H1 (cell line): ENCODE results near the gene EVI2B. TPM values are rescaled to one million over a fixed set of nuclear protein-coding genes. Genes with fewer than 3 reads are reported as not detected.

Source experiments
- CTCF ChIA-PET: fragments of 300-600 bp; sonication (Branson Sonifier 250); formaldehyde crosslinking; loops from one replicate; lab custom pipeline; 2021; ENCODE audit not compliant: partially characterized antibody; lab: Charles Lee
- POLR2A ChIA-PET: fragments of 300-600 bp; sonication (Branson Sonifier 250); formaldehyde crosslinking; loops from one replicate; lab custom pipeline; 2021; ENCODE audit warnings: inconsistent platforms; ENCODE audit not compliant: partially characterized antibody; lab: Charles Lee
- DNase-seq, 2 experiments: peaks; one replicate each; pipeline versions ENCODE4 v3.0.0 to v3.0.0-alpha.2; 2010 to 2022; ENCODE audit warnings: low spot score in 2 of 2, low read depth in 1 of 2, mixed read lengths in 1 of 2
- FAIRE-seq: peaks from 2 replicates; lab custom pipeline; 2011; peaks lifted over from hg19 to GRCh38; lab: Jason Lieb, UNC
- H2AFZ ChIP-seq: 2 replicates; pipeline ENCODE4 v1.8.1; 2012; ENCODE audit warnings: low read length, inconsistent platforms
- H2AK5ac ChIP-seq: 2 replicates; pipeline ENCODE4 v1.6.1; 2013; ENCODE audit warnings: low read depth, low read length
- H2BK120ac ChIP-seq: replicated peaks from 2 replicates; pipeline ENCODE3; 2013; ENCODE audit warnings: low read depth, low read length, inconsistent platforms
- H2BK12ac ChIP-seq: 2 replicates; pipeline ENCODE4 v1.6.1; 2013; ENCODE audit warnings: low read depth, low read length
- H2BK15ac ChIP-seq: 2 replicates; pipeline ENCODE4 v1.6.1; 2013; ENCODE audit warnings: low read length
- H2BK20ac ChIP-seq: 2 replicates; pipeline ENCODE4 v1.6.1; 2013; ENCODE audit warnings: low read length
- H2BK5ac ChIP-seq: 2 replicates; pipeline ENCODE4 v1.6.1; 2013; ENCODE audit warnings: low read depth, low read length
- H3K14ac ChIP-seq: 2 replicates; pipeline ENCODE4 v1.6.1; 2013; ENCODE audit warnings: inconsistent platforms; ENCODE audit not compliant: insufficient read length
- H3K18ac ChIP-seq: 2 replicates; pipeline ENCODE4 v1.6.1; 2013; ENCODE audit warnings: low read length; ENCODE audit errors: extremely low read depth
- H3K23ac ChIP-seq: 2 replicates; pipeline ENCODE4 v1.6.1; 2013; ENCODE audit warnings: inconsistent platforms; ENCODE audit not compliant: insufficient read length
- H3K23me2 ChIP-seq: 2 replicates; pipeline ENCODE4 v1.6.1; 2013; ENCODE audit warnings: low read depth, low read length
- H3K27ac ChIP-seq: 2 replicates; pipeline ENCODE4 v1.6.1; 2011; ENCODE audit warnings: low read depth, low read length, inconsistent platforms
- H3K27me3 ChIP-seq, 4 experiments: replicated peaks in 1 of 4; 1 replicate in 1 of 4; 2 replicates in 3 of 4; pipeline versions ENCODE4 v1.6.1 to v1.8.1; 2011 to 2013; ENCODE audit warnings: low read length in 3 of 4, mild to moderate bottlenecking in 3 of 4, inconsistent platforms in 2 of 4, mixed read lengths in 2 of 4, moderate library complexity in 1 of 4; ENCODE audit not compliant: control insufficient read depth in 3 of 4, insufficient read depth in 3 of 4; ENCODE audit errors: extremely low read depth in 1 of 4
- H3K36me3 ChIP-seq, 4 experiments: 2 replicates each; pipeline versions ENCODE4 v1.6.1 to v1.8.1; 2011 to 2013; ENCODE audit warnings: mild to moderate bottlenecking in 4 of 4, low read length in 3 of 4, moderate library complexity in 2 of 4, control low read depth in 1 of 4, inconsistent platforms in 1 of 4; ENCODE audit not compliant: insufficient read depth in 4 of 4, control insufficient read depth in 2 of 4
- H3K4ac ChIP-seq: replicated peaks from 2 replicates; pipeline ENCODE3; 2013; ENCODE audit warnings: low read length, low read depth, mixed read lengths, inconsistent platforms; ENCODE audit not compliant: insufficient read length
- H3K4me1 ChIP-seq, 4 experiments: replicated peaks in 1 of 4; 1 replicate in 1 of 4; 2 replicates in 3 of 4; pipeline versions ENCODE4 v1.6.1 to v1.8.1; 2011 to 2013; ENCODE audit warnings: low read length in 3 of 4, inconsistent platforms in 2 of 4, mixed read lengths in 1 of 4; ENCODE audit not compliant: insufficient read depth in 4 of 4, control insufficient read depth in 3 of 4
- H3K4me2 ChIP-seq, 2 experiments: 2 replicates each; pipeline versions ENCODE4 v1.6.1 to v1.8.1; 2011 to 2013; ENCODE audit warnings: low read depth in 2 of 2, low read length in 2 of 2, control low read depth in 1 of 2, inconsistent platforms in 1 of 2, mild to moderate bottlenecking in 1 of 2; ENCODE audit not compliant: insufficient read depth in 1 of 2
- H3K4me3 ChIP-seq, 4 experiments: fragments of 200-600, 300-600 bp in 1 of 4; sonication (generic), shearing (Covaris generic), sonication (Bioruptor Twin) in 1 of 4; 2 replicates each; pipeline versions ENCODE4 v1.5.1 to v1.8.1; 2011 to 2016; ENCODE audit warnings: low read length in 4 of 4, low read depth in 3 of 4, control low read depth in 2 of 4, inconsistent platforms in 2 of 4, mild to moderate bottlenecking in 2 of 4, mixed read lengths in 1 of 4, moderate library complexity in 1 of 4; ENCODE audit not compliant: insufficient read depth in 2 of 4; ENCODE audit errors: extremely low read depth in 1 of 4
- H3K56ac ChIP-seq: replicated peaks from 2 replicates; pipeline ENCODE3; 2013; ENCODE audit warnings: low read depth, mild to moderate bottlenecking, mixed read lengths, low read length, inconsistent platforms; ENCODE audit not compliant: insufficient read length
- H3K79me1 ChIP-seq: 2 replicates; pipeline ENCODE4 v1.6.1; 2013; ENCODE audit warnings: low read depth, low read length, control low read depth
- H3K79me2 ChIP-seq, 2 experiments: 2 replicates each; pipeline versions ENCODE4 v1.6.1 to v1.8.1; 2012 to 2013; ENCODE audit warnings: low read length in 2 of 2, mild to moderate bottlenecking in 2 of 2, inconsistent platforms in 1 of 2; ENCODE audit not compliant: insufficient read depth in 2 of 2, control insufficient read depth in 1 of 2
- H3K9ac ChIP-seq, 4 experiments: replicated peaks in 1 of 4; 1 replicate in 1 of 4; 2 replicates in 3 of 4; pipeline versions ENCODE4 v1.6.1 to v1.8.1; 2011 to 2013; ENCODE audit warnings: low read depth in 3 of 4, low read length in 3 of 4, control low read depth in 2 of 4, mild to moderate bottlenecking in 2 of 4, moderate library complexity in 2 of 4, inconsistent platforms in 1 of 4; ENCODE audit errors: extremely low read depth in 1 of 4
- H3K9me3 ChIP-seq, 2 experiments: 2 replicates each; pipeline versions ENCODE4 v1.6.1 to v1.8.1; 2012 to 2013; ENCODE audit warnings: mild to moderate bottlenecking in 2 of 2, moderate library complexity in 2 of 2, control low read depth in 1 of 2, inconsistent platforms in 1 of 2, low read depth in 1 of 2, low read length in 1 of 2, mixed read lengths in 1 of 2; ENCODE audit not compliant: insufficient read depth in 2 of 2
- H4K20me1 ChIP-seq, 2 experiments: replicated peaks in 1 of 2; 2 replicates each; pipeline versions ENCODE3 to v1.8.1; 2011 to 2013; ENCODE audit warnings: inconsistent platforms in 2 of 2, low read length in 2 of 2, mild to moderate bottlenecking in 1 of 2; ENCODE audit not compliant: insufficient read depth in 2 of 2, control insufficient read depth in 1 of 2
- H4K5ac ChIP-seq: 2 replicates; pipeline ENCODE4 v1.6.1; 2013; ENCODE audit warnings: low read length, low read depth, mixed read lengths, inconsistent platforms; ENCODE audit not compliant: insufficient read length
- H4K8ac ChIP-seq: 2 replicates; pipeline ENCODE4 v1.8.0; 2013; ENCODE audit warnings: mild to moderate bottlenecking, moderate library complexity, low read length, inconsistent platforms; ENCODE audit not compliant: insufficient read depth; ENCODE audit errors: extremely low read depth
- H4K91ac ChIP-seq: replicated peaks from 2 replicates; pipeline ENCODE3; 2013; ENCODE audit warnings: low read length, mixed read lengths, inconsistent platforms; ENCODE audit not compliant: insufficient read length
- BACH1 ChIP-seq: IDR thresholded peaks from 2 replicates; pipeline ENCODE4 v1.6.1; 2012; ENCODE audit warnings: low read length, improper control_type of control experiment
- CBX5 ChIP-seq: fragments of 300-800, 300-1000 bp; sonication (generic); IDR thresholded peaks from 2 replicates; pipeline ENCODE4 v1.7.1; 2016; ENCODE audit warnings: antibody characterized with exemption, low read length, low read depth
- CHD2 ChIP-seq: IDR thresholded peaks from 2 replicates; pipeline ENCODE4 v1.6.1; 2012; ENCODE audit warnings: low read length, improper control_type of control experiment
- EP300 ChIP-seq, 2 experiments: IDR thresholded peaks; 1 replicate in 1 of 2; 2 replicates in 1 of 2; pipeline ENCODE4 v1.6.1; 2011 to 2012; ENCODE audit warnings: low read depth in 2 of 2, low read length in 2 of 2, mild to moderate bottlenecking in 2 of 2, borderline replicate concordance in 1 of 2, inconsistent platforms in 1 of 2, moderate library complexity in 1 of 2
- JUN ChIP-seq: IDR thresholded peaks from 2 replicates; pipeline ENCODE4 v1.6.1; 2011; ENCODE audit warnings: low read depth, mild to moderate bottlenecking, improper control_type of control experiment, low read length
- KDM1A ChIP-seq: fragments of 200-600, 300-600 bp; sonication (generic); IDR thresholded peaks from 2 replicates; pipeline ENCODE4 v1.7.1; 2016; ENCODE audit warnings: mild to moderate bottlenecking, low read length, borderline replicate concordance
- POU5F1 ChIP-seq: IDR thresholded peaks from 2 replicates; pipeline ENCODE4 v1.6.1; 2011; ENCODE audit warnings: low read depth, mild to moderate bottlenecking, low read length, moderate library complexity
- SIX5 ChIP-seq: IDR thresholded peaks from 2 replicates; pipeline ENCODE4 v1.6.1; 2011; ENCODE audit warnings: mild to moderate bottlenecking, low read depth, low read length
- WGBS, 2 experiments: shearing (Covaris generic) in 1 of 2; methylation state at CpG; one replicate each; pipeline versions ENCODE4 v1.1.6 to v1.1.7; 2013 to 2015; ENCODE audit warnings: low lambda C conversion rate in 2 of 2, mixed read lengths in 2 of 2, inconsistent platforms in 1 of 2, low coverage in 1 of 2, missing lambda C conversion rate in 1 of 2; ENCODE audit not compliant: insufficient replicate concordance in 2 of 2, insufficient coverage in 1 of 2, insufficient read length in 1 of 2; ENCODE audit errors: extremely low coverage in 1 of 2, missing lambda C conversion rate in 1 of 2; 5-methylcytosine and 5-hydroxymethylcytosine counted together
- polyA plus RNA-seq, 7 experiments: library from polyadenylated mRNA; depleted of rRNA in 3 of 7; stranded (reverse) in 5 of 7; unstranded in 2 of 7; fragments of >200 nt in 5 of 7; fragments of 200-250 nt in 2 of 7; gene quantifications; 1 replicate in 5 of 7; 2 replicates in 1 of 7; 4 replicates in 1 of 7; pipeline versions ENCODE4 v1.2.1 to v1.2.3, GENCODE V29; 2011 to 2013; ENCODE audit warnings: missing spikeins in 2 of 7, mixed read lengths in 2 of 7
- total RNA-seq: library from RNA; stranded (reverse); fragmentation: NEBNext Ultra II Directional; extraction: Animal tissue kit (Norgen Biotek cat#: 25700); gene quantifications from 2 replicates; pipeline ENCODE4 v1.2.1, GENCODE V29; 2021

Gene EVI2B
- total and polyA plus RNA-seq, 2 of the 8 experiments (the other 6 are each of a cell fraction or from before 2014, with no cell fraction given): not detected

DNA sequence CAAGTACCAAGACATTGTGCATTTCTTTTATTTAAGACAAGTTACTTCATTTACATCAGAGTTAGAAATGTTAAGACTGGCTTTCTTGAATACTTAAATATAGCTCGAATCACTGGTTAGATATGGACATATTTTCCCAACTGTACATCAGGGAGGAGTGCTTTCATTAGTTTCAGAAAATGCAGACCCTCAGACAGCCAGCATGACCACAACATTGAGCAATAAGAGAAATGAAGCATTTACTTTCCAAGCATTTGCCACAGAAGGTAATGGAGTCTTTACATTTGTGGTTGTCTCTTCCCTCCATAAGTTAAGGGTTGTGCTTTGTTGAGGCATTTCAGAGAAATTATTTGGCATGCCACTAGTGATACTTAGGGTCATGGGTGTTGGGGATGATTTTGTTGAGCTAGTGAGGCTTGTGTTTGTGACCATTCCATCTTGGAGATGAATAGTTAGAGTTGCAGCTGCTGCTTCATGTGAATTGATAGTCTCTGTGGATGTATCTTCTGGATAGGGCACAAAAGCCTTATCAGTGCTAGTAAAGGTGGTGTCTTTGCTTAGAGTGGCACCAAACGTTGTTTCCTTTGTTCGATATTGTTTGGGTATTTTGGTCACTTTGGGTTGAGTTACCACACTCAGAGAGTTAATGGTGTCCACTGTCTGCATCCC lies 18.9 kb downstream of the EVI2B start:
- no peak for FAIRE-seq
- Histone ChIP-seq H3K9me3 (peaks cover 0 to 5% of the 10 kb centered on the region in 2 experiments; a peak in 1 of 4 replicates), H2AK5ac (no peak overlapping the region), H2AFZ (no peak overlapping the region), H3K27ac (no peak overlapping the region), H2BK5ac (no peak overlapping the region), H3K27me3 (no peaks in the 10 kb centered on the region), H3K4me2 (no peak overlapping the region), H3K23ac (no peak overlapping the region), H2BK12ac (no peak overlapping the region), H3K9ac (no peak overlapping the region), H3K4me1 (peaks cover 0 to 3% (median 0%) of the 10 kb centered on the region in 4 experiments; a peak in 1 of 7 replicates), H3K18ac (no peak overlapping the region), H3K56ac (no peak overlapping the region), H3K4me3 (no peak overlapping the region), H4K8ac (no peak overlapping the region), H2BK20ac (no peak overlapping the region), H2BK15ac (no peak overlapping the region), H3K4ac (no peak overlapping the region), H3K23me2 (no peaks in the 10 kb centered on the region), H3K14ac (no peak overlapping the region), H3K79me2 (no peaks in the 10 kb centered on the region), H4K5ac (no peak overlapping the region), H3K79me1 (no peaks in the 10 kb centered on the region), H4K20me1 (no peaks in the 10 kb centered on the region), H4K91ac (no peak overlapping the region), H2BK120ac (no peak overlapping the region), H3K36me3 (no peaks in the 10 kb centered on the region)
- ChIA-PET CTCF (interaction anchor here (1.7 kb wide), 1 partner anchor 233 kb away, joined by 4 read pairs; no protein-coding TSS in a partner anchor), POLR2A (no interaction called here)
- 95% methylated on average over 3 of the region's 3 CpGs; no CpG with 5 or more reads in 1 of the 2 experiments for WGBS, 2 experiments
- no peak for DNase-seq
- TF ChIP-seq BACH1 (no peak), EP300 (IDR thresholded peaks at IDR 0.05; ENCODE audit: borderline replicate concordance in 1 of 2, low read depth in 2 of 2, low read length in 2 of 2) (no peak), POU5F1 (no peak), KDM1A (no peak), SIX5 (no peak), CBX5 (no peak), JUN (no peak), CHD2 (no peak)
